Uterus (tissue), 2 donors: ENCODE data around the gene TRIM41.

Experiments used
- CTCF ChIP-seq, 4 experiments: fragments of 200-600 bp in 2 of 4; fragments of 450-650 bp in 2 of 4; sonication (generic) in 2 of 4; IDR thresholded peaks; one replicate each; pipeline ENCODE4 v1.5.1; 2016 to 2019; ENCODE audit warnings: antibody characterized with exemption in 4 of 4, mild to moderate bottlenecking in 2 of 4, moderate library complexity in 1 of 4
- POLR2A ChIP-seq, 2 donors: fragments of 450-650 bp; IDR thresholded peaks; one replicate each; pipeline ENCODE4 v1.6.1; 2016; ENCODE audit warnings: antibody characterized with exemption in 2 of 2, mild to moderate bottlenecking in 1 of 2, moderate library complexity in 1 of 2

GRCh38 chr5:181280251-181280762 is 57.2 kb downstream of the TRIM41 start:
- TF ChIP-seq POLR2A (IDR thresholded peaks at IDR 0.05): no peak
- TF ChIP-seq CTCF (IDR thresholded peaks at IDR 0.05): no peak
